Transverse colon (tissue), 4 donors: ENCODE data around the gene NEURL1. TPM values are rescaled to one million over a fixed set of nuclear protein-coding genes. Genes with fewer than 3 reads are reported as not detected.

Experiments
- DNase-seq: peaks from one replicate; pipeline ENCODE4 v3.0.0-alpha.2; 2019
- H3K27ac ChIP-seq, 4 donors: fragments of 200-600 bp; sonication (generic); 2 replicates each; pipeline ENCODE4 v1.5.1; 2016 to 2018; ENCODE audit warnings: inconsistent platforms in 4 of 4
- H3K27me3 ChIP-seq: fragments of 200-600 bp; sonication (generic); 2 replicates; pipeline ENCODE4 v1.5.1; 2017; ENCODE audit warnings: inconsistent platforms
- H3K36me3 ChIP-seq, 4 donors: fragments of 200-600 bp; sonication (generic); 2 replicates each; pipeline ENCODE4 v1.5.1; 2017 to 2019; ENCODE audit warnings: inconsistent platforms in 4 of 4
- H3K4me1 ChIP-seq, 4 donors: fragments of 200-600 bp; sonication (generic); 2 replicates each; pipeline ENCODE4 v1.5.1; 2017 to 2020; ENCODE audit warnings: inconsistent platforms in 4 of 4
- H3K4me3 ChIP-seq, 4 donors: fragments of 200-600 bp; sonication (generic); 1 replicate in 1 of 4; 2 replicates in 3 of 4; pipeline versions ENCODE4 v1.5.1 to v1.6.1; 2017 to 2019; ENCODE audit warnings: inconsistent platforms in 4 of 4
- H3K9me3 ChIP-seq, 2 donors: fragments of 200-600 bp; sonication (generic); 2 replicates each; pipeline ENCODE4 v1.5.1; 2017 to 2019; ENCODE audit warnings: inconsistent platforms in 2 of 2
- EP300 ChIP-seq: sonication (generic); formaldehyde crosslinking; IDR thresholded peaks from one replicate; pipeline ENCODE4 v1.6.1; 2017; ENCODE audit warnings: antibody characterized with exemption, low read depth
- POLR2A ChIP-seq: fragments of 450-650 bp; IDR thresholded peaks from one replicate; pipeline ENCODE4 v1.6.1; 2016; ENCODE audit warnings: antibody characterized with exemption, mild to moderate bottlenecking, moderate library complexity
- POLR2AphosphoS5 ChIP-seq, 3 donors: sonication (generic); formaldehyde crosslinking; IDR thresholded peaks; one replicate each; pipeline ENCODE4 v1.6.1; 2016; ENCODE audit warnings: antibody characterized with exemption in 3 of 3
- WGBS, 2 donors: methylation state at CpG; one replicate each; pipeline ENCODE4 v1.1.5; 2018; ENCODE audit warnings: low coverage in 1 of 2; 5-methylcytosine and 5-hydroxymethylcytosine counted together
- in situ Hi-C, 4 donors: fragments of 200-750 bp; cut with MboI; loops; one replicate each; pipeline versions ENCODE4 v1.15.0 to v1.15.1; 2017; ENCODE audit warnings: low sequenced_read_pairs in 3 of 4, low pct_ligation_motif_present in 1 of 4, low pct_unique_long_range_greater_than_20kb in 1 of 4
- intact Hi-C: fragments of 100-400 bp; cut with DNase I; formaldehyde crosslinking; loops from one replicate; pipeline ENCODE4 v1.15.1; 2023; ENCODE audit warnings: low total_unique reads
- total RNA-seq, 4 donors: library from RNA; depleted of rRNA; stranded (reverse); fragments of >200 nt; gene quantifications; one replicate each; pipeline ENCODE4 v1.1.0, GENCODE V29; 2016
- TF ChIP-seq, protein P1 (sequence below), 5 experiments: fragments of 200-600 bp in 3 of 5; fragments of 450-650 bp in 2 of 5; sonication (generic) in 3 of 5; IDR thresholded peaks; 1 replicate in 2 of 5; 2 replicates in 3 of 5; pipeline ENCODE4 v1.5.1; 2016 to 2017; ENCODE audit warnings: antibody characterized with exemption in 5 of 5, inconsistent platforms in 3 of 5, mild to moderate bottlenecking in 2 of 5, moderate library complexity in 1 of 5

NEURL1 gene
- total RNA-seq, 4 donors from 2014 or later = 36.7 to 177 (median 55.8) TPM

GRCh38 chr10:103612462-103613365, 119.2 kb downstream of the NEURL1 start:
- WGBS, 2 donors = 70 to 82% methylated on average over 5 to 15 of the region's 17 CpGs
- H3K4me3 ChIP-seq = no peak overlapping the region
- no peak for DNase-seq
- intact Hi-C loops (no loop called here), in situ Hi-C loops (loop anchor here in 1 of 4 donors (25.0 kb wide), 1 partner anchor 250 kb away; the partner anchor contains the start of gene SH3PXD2A)
- peak overlapping the region; percentile 14 to 38 (median 28) for H3K27ac ChIP-seq
- H3K36me3 ChIP-seq = peaks cover 0 to 19% (median 0%) of the 10 kb centered on the region in 4 donors
- H3K27me3 ChIP-seq = no peaks in the 10 kb centered on the region
- peaks cover 0 to 25% (median 4%) of the 10 kb centered on the region in 4 donors for H3K4me1 ChIP-seq
- no peaks in the 10 kb centered on the region for H3K9me3 ChIP-seq
- TF ChIP-seq POLR2A (no peak), POLR2AphosphoS5 (IDR thresholded peaks at IDR 0.05) (no peak), EP300 (no peak)
- TF ChIP-seq, protein P1, sequence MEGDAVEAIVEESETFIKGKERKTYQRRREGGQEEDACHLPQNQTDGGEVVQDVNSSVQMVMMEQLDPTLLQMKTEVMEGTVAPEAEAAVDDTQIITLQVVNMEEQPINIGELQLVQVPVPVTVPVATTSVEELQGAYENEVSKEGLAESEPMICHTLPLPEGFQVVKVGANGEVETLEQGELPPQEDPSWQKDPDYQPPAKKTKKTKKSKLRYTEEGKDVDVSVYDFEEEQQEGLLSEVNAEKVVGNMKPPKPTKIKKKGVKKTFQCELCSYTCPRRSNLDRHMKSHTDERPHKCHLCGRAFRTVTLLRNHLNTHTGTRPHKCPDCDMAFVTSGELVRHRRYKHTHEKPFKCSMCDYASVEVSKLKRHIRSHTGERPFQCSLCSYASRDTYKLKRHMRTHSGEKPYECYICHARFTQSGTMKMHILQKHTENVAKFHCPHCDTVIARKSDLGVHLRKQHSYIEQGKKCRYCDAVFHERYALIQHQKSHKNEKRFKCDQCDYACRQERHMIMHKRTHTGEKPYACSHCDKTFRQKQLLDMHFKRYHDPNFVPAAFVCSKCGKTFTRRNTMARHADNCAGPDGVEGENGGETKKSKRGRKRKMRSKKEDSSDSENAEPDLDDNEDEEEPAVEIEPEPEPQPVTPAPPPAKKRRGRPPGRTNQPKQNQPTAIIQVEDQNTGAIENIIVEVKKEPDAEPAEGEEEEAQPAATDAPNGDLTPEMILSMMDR (IDR thresholded peaks at IDR 0.05) = no peak

DNA sequence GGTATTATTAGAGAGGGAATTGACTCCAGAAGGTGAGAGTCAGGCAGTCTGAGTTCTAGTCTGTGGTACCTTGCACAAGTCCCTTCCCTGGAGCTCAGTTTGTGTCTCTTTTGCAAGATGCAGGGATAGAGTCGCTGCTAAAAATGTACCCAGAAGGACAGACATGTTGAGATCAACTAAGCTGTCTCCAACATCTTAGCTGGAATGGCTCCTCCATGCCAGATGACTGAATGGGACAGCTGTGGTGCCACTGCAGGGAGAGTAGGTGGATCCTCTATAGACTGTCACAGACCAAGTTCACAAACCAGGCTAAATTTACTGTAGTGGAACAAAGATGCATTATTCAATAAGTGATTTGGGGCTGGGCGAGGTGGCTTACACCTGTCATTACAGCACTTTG, 120.1 kb downstream of the NEURL1 start:
- 94% methylated on average over 2 of the region's 2 CpGs; no CpG with 5 or more reads in 1 of the 2 donors for WGBS, 2 donors
- intact Hi-C loops (no loop called here), in situ Hi-C loops (loop anchor here in 1 of 4 donors (25.0 kb wide), 1 partner anchor 249 kb away; the partner anchor contains the start of gene SH3PXD2A)
- TF ChIP-seq EP300 (no peak), POLR2AphosphoS5 (IDR thresholded peaks at IDR 0.05) (no peak), POLR2A (no peak)
- TF ChIP-seq, protein P1 (IDR thresholded peaks at IDR 0.05) = no peak
- Histone ChIP-seq H3K9me3 (no peaks in the 10 kb centered on the region), H3K4me1 (peaks cover under 1 to 34% (median 6%) of the 10 kb centered on the region in 4 donors), H3K4me3 (no peak overlapping the region), H3K27me3 (no peaks in the 10 kb centered on the region), H3K36me3 (peaks cover 0 to 19% (median 0%) of the 10 kb centered on the region in 4 donors), H3K27ac (no peak overlapping the region)
- no peak for DNase-seq

GRCh38 chr10:103614306-103615158, 121.0 kb downstream of the NEURL1 start:
- in situ Hi-C loops = loop anchor here in 1 of 4 donors (25.0 kb wide), 1 partner anchor 248 kb away; the partner anchor contains the start of gene SH3PXD2A
- Histone ChIP-seq H3K36me3 (peaks cover 0 to 19% (median 0%) of the 10 kb centered on the region in 4 donors), H3K27ac (peak overlapping the region; percentile 42 to 62 (median 54)), H3K9me3 (no peaks in the 10 kb centered on the region), H3K4me3 (no peak overlapping the region), H3K27me3 (no peaks in the 10 kb centered on the region), H3K4me1 (peaks cover 3 to 41% (median 13%) of the 10 kb centered on the region in 4 donors)
- no peak for DNase-seq
- intact Hi-C loops = no loop called here
- WGBS, 2 donors = 62 to 76% methylated on average over 11 to 14 of the region's 14 CpGs
- TF ChIP-seq, protein P1 (IDR thresholded peaks at IDR 0.05) = no peak
- TF ChIP-seq POLR2A = no peak
